ENCODE results near the gene TEX35.

- TF ChIP-seq, protein P1, sequence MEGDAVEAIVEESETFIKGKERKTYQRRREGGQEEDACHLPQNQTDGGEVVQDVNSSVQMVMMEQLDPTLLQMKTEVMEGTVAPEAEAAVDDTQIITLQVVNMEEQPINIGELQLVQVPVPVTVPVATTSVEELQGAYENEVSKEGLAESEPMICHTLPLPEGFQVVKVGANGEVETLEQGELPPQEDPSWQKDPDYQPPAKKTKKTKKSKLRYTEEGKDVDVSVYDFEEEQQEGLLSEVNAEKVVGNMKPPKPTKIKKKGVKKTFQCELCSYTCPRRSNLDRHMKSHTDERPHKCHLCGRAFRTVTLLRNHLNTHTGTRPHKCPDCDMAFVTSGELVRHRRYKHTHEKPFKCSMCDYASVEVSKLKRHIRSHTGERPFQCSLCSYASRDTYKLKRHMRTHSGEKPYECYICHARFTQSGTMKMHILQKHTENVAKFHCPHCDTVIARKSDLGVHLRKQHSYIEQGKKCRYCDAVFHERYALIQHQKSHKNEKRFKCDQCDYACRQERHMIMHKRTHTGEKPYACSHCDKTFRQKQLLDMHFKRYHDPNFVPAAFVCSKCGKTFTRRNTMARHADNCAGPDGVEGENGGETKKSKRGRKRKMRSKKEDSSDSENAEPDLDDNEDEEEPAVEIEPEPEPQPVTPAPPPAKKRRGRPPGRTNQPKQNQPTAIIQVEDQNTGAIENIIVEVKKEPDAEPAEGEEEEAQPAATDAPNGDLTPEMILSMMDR (IDR thresholded peaks at IDR 0.05; ENCODE audit: low read length) = no peak
- TF ChIP-seq EZH2 (optimal IDR thresholded peaks at IDR 0.05; ENCODE audit: low read depth, low read length) = no peak
Measured at GRCh38 chr1:178490967-178491366, 21.9 kb upstream of the TEX35 start.
